MM.1S (cell line): Measurements from ENCODE around the gene AXL.

ENCODE experiments used
- DNase-seq: peaks from one replicate; pipeline ENCODE4 v3.0.0-alpha.2; 2015
- H2AFZ ChIP-seq: fragments of 300-600 bp; sonication (generic); 2 replicates; pipeline ENCODE4 v1.6.0; 2016; ENCODE audit warnings: antibody characterized with exemption, low read length
- H3F3A ChIP-seq: fragments of 300-600 bp; sonication (generic); 2 replicates; pipeline ENCODE4 v1.6.1; 2016; ENCODE audit warnings: mild to moderate bottlenecking, antibody characterized with exemption, low read length, moderate library complexity, mixed read lengths; ENCODE audit not compliant: insufficient read depth
- H3K27ac ChIP-seq: fragments of 300-600 bp; sonication (generic); 2 replicates; pipeline ENCODE4 v1.5.1; 2016; ENCODE audit warnings: mild to moderate bottlenecking, low read length
- H3K27me3 ChIP-seq: fragments of 300-600 bp; sonication (generic); replicated peaks from 2 replicates; pipeline ENCODE4 v1.6.0; 2016; ENCODE audit warnings: low read length; ENCODE audit not compliant: insufficient read depth
- H3K36me3 ChIP-seq: fragments of 300-600 bp; sonication (generic); replicated peaks from 2 replicates; pipeline ENCODE4 v1.6.1; 2016; ENCODE audit warnings: mild to moderate bottlenecking, low read length, mixed read lengths; ENCODE audit not compliant: insufficient read depth
- H3K4me1 ChIP-seq: fragments of 300-600 bp; sonication (generic); 2 replicates; pipeline ENCODE4 v1.6.1; 2016; ENCODE audit warnings: low read length, mixed read lengths
- H3K4me2 ChIP-seq: fragments of 300-600 bp; sonication (generic); 2 replicates; pipeline ENCODE4 v1.6.0; 2016; ENCODE audit warnings: low read depth, low read length
- H3K4me3 ChIP-seq: fragments of 300-600 bp; sonication (generic); 2 replicates; pipeline ENCODE4 v1.5.1; 2016; ENCODE audit warnings: low read length, mixed read lengths
- H3K79me2 ChIP-seq: fragments of 300-600 bp; sonication (generic); 2 replicates; pipeline ENCODE4 v1.6.1; 2016; ENCODE audit warnings: mixed run types, low read length, mixed read lengths
- H3K9ac ChIP-seq: fragments of 300-600 bp; sonication (generic); 2 replicates; pipeline ENCODE4 v1.6.1; 2016; ENCODE audit warnings: low read length, mixed read lengths
- H3K9me2 ChIP-seq: fragments of 300-600 bp; sonication (generic); replicated peaks from 2 replicates; pipeline ENCODE4 v1.6.1; 2016; ENCODE audit warnings: mild to moderate bottlenecking, low read length, mixed read lengths; ENCODE audit not compliant: insufficient read depth
- H3K9me3 ChIP-seq: fragments of 300-600 bp; sonication (generic); replicated peaks from 2 replicates; pipeline ENCODE4 v1.6.1; 2016; ENCODE audit warnings: mild to moderate bottlenecking, low read length, mixed read lengths; ENCODE audit not compliant: insufficient read depth
- H4K20me1 ChIP-seq: fragments of 300-600 bp; sonication (generic); 2 replicates; pipeline ENCODE4 v1.6.1; 2016; ENCODE audit warnings: mild to moderate bottlenecking, low read length, moderate library complexity, mixed read lengths; ENCODE audit not compliant: insufficient read depth
- CTCF ChIP-seq: fragments of 300-600 bp; sonication (generic); IDR thresholded peaks from 2 replicates; pipeline ENCODE4 v1.5.1; 2016; ENCODE audit warnings: antibody characterized with exemption, low read length, mixed read lengths
- EZH2 ChIP-seq: fragments of 300-600 bp; sonication (generic); optimal IDR thresholded peaks from 2 replicates; pipeline ENCODE3; 2017; ENCODE audit warnings: low read depth, mild to moderate bottlenecking, antibody characterized with exemption, low read length, mixed read lengths
- EZH2phosphoT487 ChIP-seq: fragments of 300-600 bp; sonication (generic); IDR thresholded peaks from 2 replicates; pipeline ENCODE4 v1.6.1; 2018; ENCODE audit warnings: antibody characterized with exemption, low read length

AXL gene

GRCh38 chr19:41298348-41298964 lies 79.4 kb downstream of the AXL start:
- peaks cover 58% of the 10 kb centered on the region for H3K4me1 ChIP-seq
- no peaks in the 10 kb centered on the region for H3K9me2 ChIP-seq
- H3K79me2 ChIP-seq, result peaks cover 50% of the 10 kb centered on the region
- DNase-seq, result peak; percentile 64
- H3K4me2 ChIP-seq, result peak overlapping the region; percentile 82
- H3K4me3 ChIP-seq, result peak overlapping the region; percentile 27
- H2AFZ ChIP-seq, result no peak overlapping the region
- peak overlapping the region; percentile 97 for H3K27ac ChIP-seq
- H3K27me3 ChIP-seq, result no peaks in the 10 kb centered on the region
- TF ChIP-seq EZH2phosphoT487 (no peak), CTCF (no peak)
- H3K9ac ChIP-seq, result peak overlapping the region; percentile 94
- H4K20me1 ChIP-seq, result no peaks in the 10 kb centered on the region
- H3K36me3 ChIP-seq, result peaks cover 23% of the 10 kb centered on the region
- H3K9me3 ChIP-seq, result no peaks in the 10 kb centered on the region
- peaks cover 45% of the 10 kb centered on the region for H3F3A ChIP-seq

- peak overlapping the region; percentile 82 for H3K4me2 ChIP-seq
- H3K4me1 ChIP-seq, result peaks cover 53% of the 10 kb centered on the region
- peak overlapping the region; percentile 97 for H3K27ac ChIP-seq
Observed at GRCh38 chr19:41299046-41299754, 80.2 kb downstream of the AXL start.

GRCh38 chr19:41299755-41300089 lies 80.7 kb downstream of the AXL start:
- H3K36me3 ChIP-seq, result peaks cover 10% of the 10 kb centered on the region
- H2AFZ ChIP-seq, result no peak overlapping the region
- H3K27me3 ChIP-seq, result no peaks in the 10 kb centered on the region
- H3K9me3 ChIP-seq, result no peaks in the 10 kb centered on the region
- H3K9ac ChIP-seq, result no peak overlapping the region
- no peak for DNase-seq
- H3K9me2 ChIP-seq, result no peaks in the 10 kb centered on the region
- H4K20me1 ChIP-seq, result no peaks in the 10 kb centered on the region
- no peak for TF ChIP-seq CTCF
- no peak for TF ChIP-seq EZH2
- TF ChIP-seq EZH2phosphoT487, result no peak
- H3K4me2 ChIP-seq, result no peak overlapping the region
- peak overlapping the region; percentile 97; the same call in 1 of the 2 replicates for H3K27ac ChIP-seq
- H3K4me3 ChIP-seq, result no peak overlapping the region
- peaks cover 47% of the 10 kb centered on the region for H3K4me1 ChIP-seq
- peaks cover 41% of the 10 kb centered on the region for H3F3A ChIP-seq
- peaks cover 53% of the 10 kb centered on the region for H3K79me2 ChIP-seq

More at GRCh38 chr19:41299046-41299754, 80.2 kb downstream of the AXL start:
- H3K79me2 ChIP-seq, result peaks cover 51% of the 10 kb centered on the region
- no peaks in the 10 kb centered on the region for H4K20me1 ChIP-seq
- H3F3A ChIP-seq, result peaks cover 45% of the 10 kb centered on the region
- no peak overlapping the region for H2AFZ ChIP-seq
- no peaks in the 10 kb centered on the region for H3K9me3 ChIP-seq
- no peaks in the 10 kb centered on the region for H3K27me3 ChIP-seq
- peaks cover 15% of the 10 kb centered on the region for H3K36me3 ChIP-seq
- no peak for DNase-seq
- TF ChIP-seq EZH2phosphoT487 (no peak), EZH2 (no peak), CTCF (no peak)
- H3K9ac ChIP-seq, result peak overlapping the region; percentile 94
- no peaks in the 10 kb centered on the region for H3K9me2 ChIP-seq
- H3K4me3 ChIP-seq, result no peak overlapping the region; the same call in 1 of the 2 replicates
